T-helper 1 cell (primary cell): ENCODE data around the gene CCSAP.
"Not testable (repeated sequence)": the region's sequence is repeated elsewhere in the genome, so short reads cannot be mapped to it uniquely, and the experiment has no call there.

Experiments used
- DNase-seq, 5 donors: peaks; one replicate each; pipeline ENCODE4 v3.0.0-alpha.2; 2012 to 2020
- total RNA-seq, 4 donors: gene quantifications; one replicate each; lab custom pipeline; 2026; lab: John Stamatoyannopoulos, UW

CCSAP gene, protein sequence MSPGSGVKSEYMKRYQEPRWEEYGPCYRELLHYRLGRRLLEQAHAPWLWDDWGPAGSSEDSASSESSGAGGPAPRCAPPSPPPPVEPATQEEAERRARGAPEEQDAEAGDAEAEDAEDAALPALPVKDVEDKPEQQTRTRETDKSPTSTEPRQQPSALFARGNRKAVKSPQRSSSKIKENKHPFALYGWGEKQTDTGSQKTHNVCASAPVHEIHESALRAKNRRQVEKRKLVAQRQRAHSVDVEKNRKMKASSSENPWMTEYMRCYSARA
- 23.6 to 52.2 (median 27.9) reads per million in 4 donors for total RNA-seq

DNA sequence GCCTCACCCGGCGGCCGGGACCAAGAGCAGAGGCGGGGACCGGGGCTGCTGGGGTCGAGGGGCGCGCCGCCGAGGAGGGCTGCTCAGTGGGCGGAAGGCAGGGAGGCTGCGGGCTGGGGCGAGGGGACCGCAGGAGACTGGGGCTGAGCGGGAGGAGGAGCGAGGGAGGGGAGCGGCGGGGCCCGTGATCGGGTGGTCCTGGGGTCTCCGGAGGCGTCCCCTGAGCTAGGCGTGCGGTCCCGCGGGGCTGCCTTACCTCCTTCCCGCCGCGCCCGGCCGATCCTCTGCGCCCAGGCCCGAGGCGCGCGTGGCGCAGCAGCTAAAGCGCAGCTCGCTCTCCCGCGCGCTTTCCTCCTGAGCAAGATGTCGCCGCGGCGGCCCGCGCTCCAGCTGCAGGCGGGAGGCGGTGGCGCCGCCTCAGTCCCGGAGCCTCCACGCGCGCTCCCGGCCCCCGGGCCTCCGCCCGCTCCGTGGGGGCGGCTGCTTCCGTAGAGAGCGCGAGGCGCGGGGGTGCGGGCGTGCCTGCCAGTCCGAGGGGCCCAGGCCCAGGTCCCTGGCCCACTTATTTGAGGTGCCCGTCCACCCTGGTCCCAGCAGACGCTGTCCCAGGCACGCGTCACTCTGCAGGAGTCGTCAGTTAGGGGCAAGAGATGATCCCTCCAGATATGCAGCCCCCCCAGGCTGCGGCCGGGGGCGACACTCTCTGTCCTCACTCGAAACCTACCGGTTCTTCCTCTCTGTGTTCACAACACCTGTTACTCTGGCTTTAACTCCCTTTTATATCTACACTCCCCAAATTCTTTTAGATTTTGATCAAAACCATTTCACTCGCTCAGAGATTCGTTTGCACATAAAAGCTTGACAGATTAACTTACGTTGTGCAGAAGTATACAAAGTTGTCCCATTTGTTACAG is at the start of gene CCSAP:
Gene CCSAP, minus strand, starts transcription at position 392 of the 914 bp plus-strand sequence. CDS start 582 bp downstream, outside the sequence.
- DNase-seq, result peak; percentile 41 to 83 (median 60)

DNA sequence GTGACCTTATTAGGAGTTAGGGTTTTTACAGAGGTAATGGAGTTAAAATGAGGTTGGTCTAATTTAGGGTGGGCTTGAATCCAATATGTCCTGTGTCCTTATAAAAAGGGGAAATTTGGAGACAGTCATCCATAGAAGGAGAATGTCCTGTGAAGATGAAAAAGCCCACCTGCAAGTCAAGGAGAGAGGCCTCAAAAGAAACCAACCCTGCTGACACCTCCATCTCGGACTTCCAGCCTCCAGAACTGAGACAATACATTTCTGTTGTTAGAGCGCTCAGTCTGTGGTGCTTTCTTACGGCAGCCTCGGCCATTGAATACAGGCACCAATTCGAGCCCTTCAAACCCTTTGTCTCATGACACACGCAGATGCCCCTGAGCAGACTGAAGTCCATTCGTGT is 47.3 kb upstream of the CCSAP start:
- no peak for DNase-seq

DNA sequence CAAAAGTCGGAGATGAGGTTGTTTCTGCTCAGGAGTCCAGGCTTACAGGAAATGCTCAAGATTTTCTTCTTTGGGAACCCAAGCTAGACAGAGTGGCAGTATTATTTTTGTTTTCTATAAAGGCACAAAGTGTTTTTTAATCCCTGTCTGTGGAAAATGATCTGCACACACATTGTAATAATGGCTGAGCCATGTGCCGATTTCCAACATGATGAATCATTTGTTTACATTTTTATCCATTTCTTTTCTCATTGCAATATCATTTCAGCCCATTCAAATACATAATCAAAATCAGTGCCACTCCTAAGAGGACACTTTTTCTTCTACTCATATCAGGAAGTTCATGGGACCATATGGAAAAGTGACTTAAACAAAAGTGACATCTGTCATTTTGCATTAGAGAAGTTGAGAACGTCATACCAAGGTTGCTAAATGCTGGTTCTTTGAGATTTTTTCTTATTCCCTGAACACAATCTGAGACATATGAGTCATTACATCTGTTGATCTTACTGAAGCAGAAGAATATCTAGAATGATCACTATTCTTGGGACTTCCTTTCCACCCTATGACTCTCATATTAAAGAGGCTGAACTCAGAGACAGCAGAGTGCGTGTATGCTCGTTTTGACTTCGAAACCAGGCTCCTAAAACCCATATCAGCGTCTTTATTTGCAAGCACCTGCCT is 46.2 kb upstream of the CCSAP start:
- no peak for DNase-seq

DNA sequence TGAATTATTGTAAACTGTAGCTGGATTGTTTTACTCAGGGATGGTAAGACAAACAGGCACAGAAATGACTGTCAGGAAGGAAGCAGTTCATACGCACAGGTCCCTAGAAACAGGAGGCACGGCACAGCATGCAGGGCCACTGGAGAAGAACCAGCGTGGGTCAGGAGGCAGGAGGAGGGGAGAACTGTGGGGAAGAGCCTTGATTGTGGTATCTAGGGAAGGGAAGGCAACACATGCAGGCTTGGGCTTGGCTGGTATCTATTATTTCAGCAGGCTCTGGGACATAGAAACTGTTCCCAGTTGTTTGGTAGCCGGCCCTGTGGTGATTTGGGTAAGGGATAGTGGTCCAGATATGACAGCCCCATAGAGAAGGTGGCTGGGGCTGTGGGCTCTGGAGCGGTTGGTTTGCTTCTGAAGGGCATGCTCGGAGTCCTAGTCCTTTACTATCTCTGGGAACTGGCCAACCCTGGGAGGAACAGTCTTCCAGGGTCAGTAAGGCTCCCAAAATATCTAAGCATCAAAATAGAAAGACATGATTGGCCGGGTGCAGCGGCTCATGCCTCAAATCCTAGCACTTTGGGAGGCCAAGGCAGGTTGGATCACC is 43.1 kb upstream of the CCSAP start:
- no peak for DNase-seq

DNA sequence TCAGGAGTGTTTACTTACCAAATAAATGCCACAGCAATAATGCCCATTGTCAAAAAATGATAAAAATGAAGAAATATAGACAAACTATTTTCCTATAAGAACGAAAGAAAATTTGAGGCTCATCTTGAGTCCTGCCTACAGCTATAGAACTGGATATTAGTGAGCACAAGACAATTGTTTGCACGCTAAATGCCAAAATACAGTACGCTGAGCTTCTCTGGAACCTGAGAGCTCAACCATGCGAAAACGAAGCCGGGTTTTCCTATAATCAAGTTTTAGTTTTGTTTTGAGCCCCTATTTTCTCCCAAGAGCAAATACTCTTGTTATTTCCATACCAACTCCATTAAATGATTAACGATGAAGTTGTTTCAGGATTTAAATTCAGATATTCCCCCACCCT is 42.0 kb upstream of the CCSAP start:
- no peak for DNase-seq

DNA sequence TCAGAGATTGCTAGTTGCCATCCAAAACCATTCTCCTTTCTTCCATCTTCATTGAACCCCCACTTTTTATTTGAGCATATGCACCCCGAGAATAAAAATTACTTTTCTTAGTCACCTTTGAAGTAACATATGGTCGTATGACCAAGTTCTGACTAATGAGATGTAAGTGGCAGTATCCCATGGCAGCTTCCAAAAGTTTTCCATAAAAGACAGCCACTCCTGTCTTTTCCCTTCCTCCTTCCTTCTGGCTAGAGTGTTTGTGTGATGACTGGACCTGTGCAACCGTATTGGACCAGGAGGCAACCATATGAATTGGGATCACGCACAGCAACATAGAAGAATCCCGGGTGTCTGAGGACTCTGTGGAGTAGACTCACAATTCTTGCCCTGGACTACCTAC is 41.1 kb upstream of the CCSAP start:
- DNase-seq, result no peak

DNA sequence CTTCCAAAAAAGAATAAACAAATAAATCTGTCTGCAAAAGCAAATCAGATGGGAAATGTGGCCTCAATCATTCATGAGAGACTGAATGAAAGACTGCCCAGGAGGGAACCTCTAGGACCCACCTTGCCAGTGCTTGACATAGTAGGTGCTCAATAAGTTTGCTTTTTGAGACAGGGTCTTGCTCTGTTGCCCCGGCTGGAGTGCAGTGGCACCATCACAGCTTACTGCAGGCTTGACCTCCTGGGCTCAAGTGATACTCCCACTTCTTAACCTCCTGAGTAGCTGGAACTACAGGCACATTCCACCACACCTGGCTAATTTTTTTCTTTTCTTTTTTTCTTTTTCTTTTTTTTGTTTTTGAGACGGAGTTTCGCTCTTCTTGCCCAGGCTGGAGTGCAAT is 40.3 kb upstream of the CCSAP start:
- DNase-seq, result no peak

DNA sequence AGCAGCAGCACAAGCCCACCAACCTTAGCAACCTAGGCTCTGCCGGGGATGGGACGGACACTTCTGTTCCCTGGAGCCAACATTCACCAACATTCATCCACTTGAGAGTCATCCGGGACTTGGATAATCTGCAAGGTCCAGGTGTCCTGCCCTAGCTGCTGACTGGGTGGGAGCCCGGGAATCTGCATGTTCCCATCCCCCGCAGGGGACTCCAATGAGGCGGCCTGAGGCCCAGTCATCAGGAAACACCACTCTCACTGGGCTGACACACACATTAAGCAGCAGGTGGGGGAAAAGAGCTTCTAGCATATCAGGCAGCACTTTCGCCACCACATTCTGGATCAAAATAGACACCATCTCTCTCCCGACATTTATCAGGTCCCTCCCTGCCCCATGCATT is 38.4 kb upstream of the CCSAP start:
- no peak for DNase-seq

DNA sequence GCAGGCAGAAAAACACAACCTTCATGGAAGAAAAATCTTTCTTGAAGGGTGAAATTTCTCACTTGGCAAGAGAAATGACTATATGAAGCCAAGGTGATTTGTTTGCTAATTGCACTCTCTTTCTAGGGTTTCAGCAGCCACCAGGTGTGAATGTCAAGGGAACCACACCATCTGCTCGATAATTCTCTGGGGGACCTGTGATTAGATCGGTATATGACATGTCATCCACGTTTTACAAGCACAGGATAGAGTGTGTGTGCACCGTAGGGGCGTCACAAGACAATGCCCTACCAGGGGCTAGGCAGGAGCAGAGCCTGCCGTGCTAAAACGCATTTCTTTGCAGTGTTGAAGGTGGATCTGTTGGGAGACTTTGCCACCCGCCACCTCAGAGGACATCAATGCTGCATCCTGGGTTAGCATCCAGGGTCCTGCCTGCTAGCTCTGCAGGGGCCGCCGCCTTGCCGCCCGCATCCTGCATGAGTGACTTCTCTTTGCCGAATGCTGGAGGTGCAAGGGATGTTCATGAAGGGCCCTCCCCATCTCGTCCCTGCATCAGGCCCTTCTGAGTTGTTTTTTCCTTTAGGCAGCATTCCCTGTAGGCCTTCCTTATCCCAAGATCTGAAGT is 37.8 kb upstream of the CCSAP start:
- DNase-seq, result no peak

DNA sequence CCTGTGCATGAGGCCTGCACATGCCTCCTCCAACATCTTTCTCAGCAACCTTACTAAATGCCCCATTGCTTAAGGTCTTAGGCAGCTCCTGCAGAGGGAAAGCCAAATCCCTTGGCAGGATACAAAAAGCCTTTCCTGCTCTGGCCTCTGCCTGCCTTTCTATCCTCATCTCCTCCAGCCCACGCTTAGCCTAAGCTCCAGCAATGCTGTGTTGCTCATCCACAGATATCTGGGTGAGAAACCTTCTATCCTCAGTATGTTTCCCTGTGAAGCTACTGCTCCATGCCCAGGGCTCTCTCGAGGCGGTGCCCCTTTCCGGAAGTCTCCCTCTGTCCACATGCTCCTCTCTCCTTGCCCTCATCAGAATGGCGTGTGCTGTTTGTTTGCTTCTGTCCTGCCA is 37.0 kb upstream of the CCSAP start:
- DNase-seq, result no peak

DNA sequence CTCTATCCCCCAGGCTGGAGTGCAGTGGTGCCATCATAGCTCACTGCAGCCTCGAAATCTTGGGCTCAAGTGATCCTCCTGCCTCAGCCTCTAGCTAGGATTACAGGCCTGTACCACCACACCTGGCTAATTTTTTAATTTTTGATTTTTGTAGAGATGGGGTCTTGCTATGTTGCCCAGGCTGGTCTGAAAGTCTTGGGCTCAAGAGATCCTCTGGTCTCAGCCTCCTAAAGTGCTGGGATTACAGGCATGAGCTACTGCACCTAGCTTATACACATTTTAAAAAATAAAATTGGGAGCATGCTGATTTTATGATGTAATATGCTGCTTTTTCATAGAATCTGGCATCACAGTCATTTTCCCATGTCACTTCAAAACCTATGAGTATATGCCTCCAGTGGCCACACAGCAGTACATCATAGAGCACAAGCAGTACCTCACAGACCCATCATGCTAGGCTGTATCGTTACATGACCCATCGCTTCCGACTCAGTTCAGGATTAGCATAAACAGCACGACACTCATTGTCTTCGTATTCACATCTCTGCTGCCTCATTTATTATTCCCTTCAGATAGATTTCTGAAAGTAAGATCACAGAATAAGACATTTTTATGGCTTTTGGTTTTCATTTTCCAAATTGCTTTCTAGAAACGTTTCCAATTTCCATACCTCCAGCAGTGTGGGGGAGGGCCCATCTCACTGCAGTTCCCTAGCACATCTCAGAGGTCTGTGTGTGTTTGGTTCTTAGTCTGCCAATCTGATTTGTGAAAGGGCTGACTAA is 35.9 kb upstream of the CCSAP start:
- DNase-seq, result no peak

DNA sequence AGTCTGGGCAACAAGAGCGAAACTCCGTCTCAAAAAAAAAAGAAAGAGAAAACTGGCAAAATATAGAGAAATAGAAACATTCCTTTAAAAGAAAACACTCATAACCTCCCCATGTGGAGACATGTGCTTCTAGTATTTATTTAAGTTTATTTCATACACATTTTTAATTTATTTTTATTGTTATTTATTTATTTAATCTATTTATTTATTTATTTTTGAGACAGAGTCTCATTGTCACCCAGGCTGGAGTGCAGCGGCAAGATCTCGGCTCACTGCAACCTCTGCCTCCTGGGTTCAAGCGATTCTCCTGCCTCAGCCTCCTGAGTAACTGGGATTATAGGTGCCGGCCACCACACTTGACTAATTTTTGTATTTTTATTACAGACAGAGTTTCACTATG is 35.2 kb upstream of the CCSAP start:
- not testable (repeated sequence) for DNase-seq

DNA sequence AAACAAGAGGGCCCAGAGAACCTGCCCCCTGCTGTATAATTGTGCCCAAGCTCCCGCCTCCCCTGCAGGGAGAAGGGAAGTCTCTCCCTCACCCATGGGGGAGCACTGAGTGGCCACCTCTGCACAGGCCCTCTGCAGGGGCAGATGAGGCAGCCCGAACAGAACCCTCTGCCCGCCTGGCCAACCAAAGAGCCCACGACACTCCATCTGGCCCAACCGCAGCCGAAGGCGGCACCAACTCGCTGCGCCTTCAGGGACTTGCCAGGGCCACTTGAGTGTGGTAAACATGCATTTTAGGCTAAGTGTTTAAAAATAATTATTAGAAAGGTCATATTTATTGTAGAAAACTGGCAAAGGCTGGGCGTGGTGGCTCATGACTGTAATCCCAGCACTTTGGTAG is 34.6 kb upstream of the CCSAP start:
- DNase-seq, result no peak

DNA sequence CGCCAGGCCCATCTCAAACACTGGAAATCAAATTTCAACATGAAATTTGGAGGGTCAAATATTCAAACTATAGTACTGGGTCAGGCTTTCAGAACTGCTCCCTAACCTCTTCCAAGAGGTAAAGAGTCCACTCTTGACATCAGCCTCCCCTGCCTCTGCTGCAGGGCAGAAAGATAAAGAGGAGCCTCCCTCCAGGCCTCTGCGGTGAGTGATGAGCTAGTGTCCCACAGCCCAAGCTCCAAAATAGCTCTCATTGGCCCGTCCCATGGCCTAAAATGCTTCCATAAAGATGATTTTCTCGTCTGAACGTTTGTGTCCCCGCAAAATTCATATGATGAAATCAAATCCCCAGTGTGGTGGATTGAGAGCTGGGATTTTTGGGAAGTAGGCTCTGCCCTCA is 33.7 kb upstream of the CCSAP start:
- no peak for DNase-seq

DNA sequence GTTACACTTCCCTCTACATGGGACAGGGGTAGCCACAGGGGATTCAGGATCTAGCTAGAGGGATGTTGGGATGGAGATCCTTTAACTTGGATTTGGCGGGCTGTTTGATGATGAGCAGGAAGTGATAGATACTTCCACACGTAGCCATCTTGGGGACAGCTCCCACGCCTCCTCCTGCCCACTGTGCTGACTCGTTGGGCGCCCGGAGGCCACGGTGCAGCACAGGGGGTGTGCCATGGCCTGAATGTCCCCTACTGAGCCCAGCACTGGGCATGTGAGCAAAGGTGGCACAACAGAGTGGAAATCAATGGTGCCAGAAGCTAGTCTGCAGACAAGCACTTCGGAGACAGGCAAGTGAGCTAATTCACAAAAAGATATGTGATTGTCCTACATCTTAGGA is 31.6 kb upstream of the CCSAP start:
- no peak for DNase-seq

DNA sequence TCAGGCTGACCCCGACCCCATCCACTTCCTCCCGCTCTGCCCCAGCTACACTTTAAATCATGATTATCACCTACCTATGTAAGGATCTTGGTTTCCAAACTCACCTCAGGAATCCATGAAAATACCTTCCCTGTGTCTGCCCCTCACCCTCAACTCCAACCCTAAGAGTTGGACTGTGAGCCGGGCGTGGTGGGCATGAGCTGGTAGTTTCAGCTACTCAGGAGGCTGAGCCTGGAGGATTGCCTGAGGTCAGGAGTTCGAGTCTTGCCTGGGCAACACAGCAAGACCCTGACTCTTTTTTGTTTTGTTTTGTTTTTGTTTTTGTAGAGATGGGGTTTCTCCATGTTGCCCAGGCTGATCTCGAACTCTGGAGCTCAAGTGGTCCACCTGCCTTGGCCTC is 30.5 kb upstream of the CCSAP start:
- no peak for DNase-seq

DNA sequence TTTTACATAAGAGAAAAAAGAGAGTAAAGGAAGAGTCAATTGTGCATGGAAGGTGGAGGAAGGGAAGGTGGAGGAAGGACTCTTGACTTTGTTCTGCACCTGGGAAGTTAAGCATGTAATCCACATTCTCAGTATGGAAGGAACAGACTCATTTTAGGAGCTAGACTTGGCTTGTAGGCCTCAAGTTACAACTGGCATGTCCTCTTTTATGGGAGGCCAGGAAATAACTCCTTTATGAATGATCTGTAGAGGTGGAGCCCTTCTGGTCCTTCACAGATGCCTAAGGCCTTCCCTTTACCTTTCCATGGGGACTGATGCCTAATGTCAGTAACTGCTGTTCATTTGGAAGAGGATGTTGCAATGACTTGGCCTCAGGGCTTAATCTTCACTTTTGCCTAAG is 29.4 kb upstream of the CCSAP start:
- DNase-seq, result no peak

DNA sequence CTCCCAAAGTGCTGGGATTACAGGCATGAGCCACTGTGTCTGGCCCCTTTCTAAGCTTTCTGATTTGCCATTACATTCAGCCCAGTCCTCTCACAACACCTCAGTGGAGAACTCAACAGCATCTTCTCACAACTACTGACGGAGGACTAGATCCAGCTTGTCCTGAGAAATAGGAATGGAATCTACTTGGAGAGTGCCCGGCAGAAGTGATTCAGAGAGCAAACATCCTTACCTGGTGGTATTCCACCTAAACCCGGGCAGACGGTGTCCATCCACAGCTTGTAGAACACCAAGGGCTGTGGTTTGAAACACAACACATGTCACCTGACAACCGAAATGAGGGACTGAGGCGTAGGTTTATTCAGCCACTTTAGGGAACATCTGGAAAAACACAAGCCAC is 28.8 kb upstream of the CCSAP start:
- no peak for DNase-seq

DNA sequence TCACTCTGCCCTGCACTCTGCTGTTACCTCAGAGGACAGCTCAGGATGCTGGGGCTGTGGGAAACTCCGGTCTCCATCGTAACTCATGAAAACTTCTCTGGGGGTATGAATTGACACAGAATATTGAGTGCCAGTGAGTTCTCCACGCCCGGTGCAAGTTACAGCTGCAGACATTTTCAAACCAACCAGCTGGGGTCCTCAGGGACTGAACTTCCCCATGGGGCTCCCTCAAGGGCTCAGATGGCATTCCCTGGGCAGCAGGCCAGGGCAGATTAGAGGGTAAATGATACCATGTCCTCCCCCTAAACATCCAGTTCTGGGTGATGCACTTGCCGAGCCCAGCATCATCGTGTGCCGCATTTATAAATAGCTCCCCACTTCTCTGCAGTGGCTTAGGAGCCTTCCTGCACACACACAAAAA is 27.8 kb upstream of the CCSAP start:
- DNase-seq, result no peak

DNA sequence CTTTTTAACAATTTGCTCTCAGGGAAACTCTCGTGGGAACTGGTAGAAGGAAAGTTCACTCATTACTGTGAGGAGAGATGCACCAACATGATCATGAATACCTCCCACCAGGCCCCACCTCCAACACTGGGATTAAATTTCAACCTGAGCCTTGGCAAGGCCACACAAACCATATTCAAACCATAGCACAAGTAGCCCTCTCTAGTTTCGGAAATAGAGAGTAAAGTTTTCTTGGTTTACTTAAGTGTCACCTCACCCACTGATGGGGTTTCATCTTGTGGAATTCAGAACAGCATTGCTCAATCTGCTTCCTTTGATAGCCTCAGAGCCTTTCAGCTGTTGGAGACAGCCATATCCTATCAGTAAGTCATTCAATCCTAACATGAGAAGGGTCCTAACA is 25.5 kb upstream of the CCSAP start:
- DNase-seq, result no peak

DNA sequence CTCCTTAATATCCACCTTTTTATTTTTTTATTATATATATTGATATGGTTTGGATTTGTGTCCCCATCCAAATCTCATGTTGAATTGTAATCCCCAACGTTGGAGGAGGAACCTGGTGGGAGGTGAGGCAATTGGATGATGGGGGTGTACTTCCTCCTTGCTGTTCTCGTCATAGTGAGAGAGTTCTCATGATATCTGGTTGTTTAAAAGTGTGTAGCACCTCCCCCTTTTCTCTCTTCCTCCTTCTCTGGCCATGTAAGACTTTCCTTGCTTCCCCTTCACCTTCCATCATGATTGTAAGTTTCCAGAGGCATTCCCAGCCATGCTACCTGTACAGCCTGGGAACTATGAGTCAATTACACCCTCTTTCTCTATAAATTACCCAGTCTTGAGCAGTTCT is 22.7 kb upstream of the CCSAP start:
- DNase-seq, result no peak
